Stomach (tissue), 4 donors: ENCODE measurements around the gene SLC22A12.

Source experiments
- CTCF ChIP-seq, 7 experiments: fragments of 450-650 bp in 4 of 7; fragments of 200-600 bp in 3 of 7; sonication (generic) in 3 of 7; IDR thresholded peaks; one replicate each; pipeline ENCODE4 v1.5.1; 2016 to 2019; ENCODE audit warnings: antibody characterized with exemption in 7 of 7, control low read depth in 2 of 7, mild to moderate bottlenecking in 1 of 7
- EP300 ChIP-seq: sonication (generic); formaldehyde crosslinking; IDR thresholded peaks from one replicate; pipeline ENCODE4 v1.6.1; 2017; ENCODE audit warnings: antibody characterized with exemption
- POLR2A ChIP-seq, 4 donors: fragments of 450-650 bp; IDR thresholded peaks; one replicate each; pipeline ENCODE4 v1.6.1; 2016; ENCODE audit warnings: antibody characterized with exemption in 4 of 4, control low read depth in 2 of 4, mild to moderate bottlenecking in 1 of 4, moderate library complexity in 1 of 4
- POLR2AphosphoS5 ChIP-seq, 3 donors: sonication (generic); formaldehyde crosslinking; IDR thresholded peaks; one replicate each; pipeline ENCODE4 v1.6.1; 2016; ENCODE audit warnings: antibody characterized with exemption in 3 of 3

GRCh38 chr11:64633555-64634159, 42.6 kb downstream of the SLC22A12 start:
- TF ChIP-seq POLR2AphosphoS5 (IDR thresholded peaks at IDR 0.05) (no peak), POLR2A (IDR thresholded peaks at IDR 0.05) (no peak), CTCF (IDR thresholded peaks at IDR 0.05) (no peak), EP300 (no peak)
